Spleen (tissue), 11 donors: ENCODE results near the gene NLGN2. TPM values are rescaled to one million over a fixed set of nuclear protein-coding genes. Genes with fewer than 3 reads are reported as not detected.

Source experiments
- DNase-seq: peaks from one replicate; pipeline ENCODE4 v3.0.0-alpha.2; 2020
- H3K27ac ChIP-seq, 8 donors: fragments of 200-600 bp; sonication (generic) in 7 of 8; 1 replicate in 4 of 8; 2 replicates in 4 of 8; pipeline versions ENCODE4 v1.5.0 to v1.8.0; 2016 to 2021; ENCODE audit warnings: inconsistent platforms in 4 of 8, mild to moderate bottlenecking in 4 of 8, moderate library complexity in 1 of 8
- H3K27me3 ChIP-seq, 7 donors: fragments of 200-600 bp; sonication (generic) in 6 of 7; replicated peaks in 1 of 7; 1 replicate in 4 of 7; 2 replicates in 3 of 7; pipeline versions ENCODE4 v1.5.0 to v1.8.0; 2016 to 2021; ENCODE audit warnings: inconsistent platforms in 3 of 7, mild to moderate bottlenecking in 1 of 7
- H3K36me3 ChIP-seq, 6 donors: fragments of 200-600 bp; sonication (generic) in 5 of 6; 1 replicate in 4 of 6; 2 replicates in 2 of 6; pipeline versions ENCODE4 v1.5.0 to v1.8.0; 2016 to 2021; ENCODE audit warnings: inconsistent platforms in 2 of 6
- H3K4me1 ChIP-seq, 6 donors: fragments of 200-600 bp; sonication (generic) in 5 of 6; 1 replicate in 3 of 6; 2 replicates in 3 of 6; pipeline versions ENCODE4 v1.5.0 to v1.8.0; 2016 to 2021; ENCODE audit warnings: inconsistent platforms in 3 of 6
- H3K4me3 ChIP-seq, 8 donors: fragments of 200-600 bp; sonication (generic) in 7 of 8; 1 replicate in 4 of 8; 2 replicates in 4 of 8; pipeline versions ENCODE4 v1.5.0 to v1.8.0; 2016 to 2021; ENCODE audit warnings: inconsistent platforms in 4 of 8, mild to moderate bottlenecking in 4 of 8, moderate library complexity in 2 of 8
- H3K9me3 ChIP-seq, 8 donors: fragments of 200-600 bp; sonication (generic) in 7 of 8; 1 replicate in 4 of 8; 2 replicates in 4 of 8; pipeline versions ENCODE4 v1.5.0 to v1.8.0; 2016 to 2021; ENCODE audit warnings: inconsistent platforms in 4 of 8
- POLR2A ChIP-seq, 3 donors: fragments of 450-650 bp; IDR thresholded peaks; one replicate each; pipeline ENCODE4 v1.5.1; 2017; ENCODE audit warnings: antibody characterized with exemption in 3 of 3, mild to moderate bottlenecking in 1 of 3
- POLR2AphosphoS5 ChIP-seq, 3 donors: sonication (generic); formaldehyde crosslinking; IDR thresholded peaks; one replicate each; pipeline ENCODE4 v1.5.1; 2017; ENCODE audit warnings: antibody characterized with exemption in 3 of 3
- WGBS, 5 donors: extraction: QIAGEN DNeasy Blood & Tissue Kit in 3 of 5; methylation state at CpG; one replicate each; pipeline versions ENCODE4 v1.1.5 to v1.1.7; 2013 to 2018; 5-methylcytosine and 5-hydroxymethylcytosine counted together
- intact Hi-C: fragments of 100-400 bp; cut with DNase I; formaldehyde crosslinking; loops from one replicate; pipeline ENCODE4 v1.15.0; 2023; ENCODE audit warnings: low total_unique reads
- polyA plus RNA-seq, 3 donors: library from polyadenylated mRNA; stranded (reverse); fragments of 200-250 nt; gene quantifications; one replicate each; pipeline ENCODE4 v1.2.1, GENCODE V29; 2013
- total RNA-seq, 7 donors: library from RNA; depleted of rRNA in 3 of 7; stranded (reverse); fragments of >200 nt in 3 of 7; fragmentation: NEBNext Ultra II Directional in 4 of 7; extraction: Animal tissue kit (Norgen Biotek cat#: 25700) in 4 of 7; gene quantifications; one replicate each; pipeline versions ENCODE4 v1.1.0 to v1.2.1, GENCODE V29; 2016 to 2021
- TF ChIP-seq, protein P1 (sequence below), 11 experiments: fragments of 200-600 bp in 7 of 11; fragments of 450-650 bp in 4 of 11; sonication (generic) in 4 of 11; IDR thresholded peaks in 8 of 11; conservative IDR thresholded peaks in 3 of 11; 1 replicate in 7 of 11; 2 replicates in 4 of 11; pipeline versions ENCODE4 v1.4.0 to v1.8.0; 2016 to 2021; ENCODE audit warnings: antibody characterized with exemption in 11 of 11, inconsistent platforms in 4 of 11, mild to moderate bottlenecking in 1 of 11
- donor health status: healthy with polysubstance abuse.
- donor health status: DM: no; HTN: no; CAD: no; lungs with moderate emphysema.
- donor health status: DM: no; HTN: no; CAD: no.
- donor health status: Bipolar disorder and iron deficiency.
- donor health status: healthy.
- donor health status: DM: no; HTN: no; CAD: no.
- donor health status: DM: yes; HTN: yes; CAD: no.

NLGN2 gene
- total and polyA plus RNA-seq, 10 donors: 2.2 to 23.0 (median 11.4) TPM

DNA sequence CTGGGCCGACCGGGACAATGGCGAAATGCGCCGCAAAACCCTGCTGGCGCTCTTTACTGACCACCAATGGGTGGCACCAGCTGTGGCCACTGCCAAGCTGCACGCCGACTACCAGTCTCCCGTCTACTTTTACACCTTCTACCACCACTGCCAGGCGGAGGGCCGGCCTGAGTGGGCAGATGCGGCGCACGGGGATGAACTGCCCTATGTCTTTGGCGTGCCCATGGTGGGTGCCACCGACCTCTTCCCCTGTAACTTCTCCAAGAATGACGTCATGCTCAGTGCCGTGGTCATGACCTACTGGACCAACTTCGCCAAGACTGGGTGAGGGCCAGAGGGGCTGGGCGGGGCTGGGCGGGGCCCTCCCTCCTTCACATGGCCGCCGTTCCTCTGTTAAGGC is 8.1 kb downstream of the NLGN2 start:
- intact Hi-C loops: no loop called here
- no peak for DNase-seq
- WGBS, 5 donors: 85 to 96% (median 90%) methylated on average over 18 to 23 of the region's 23 CpGs

DNA sequence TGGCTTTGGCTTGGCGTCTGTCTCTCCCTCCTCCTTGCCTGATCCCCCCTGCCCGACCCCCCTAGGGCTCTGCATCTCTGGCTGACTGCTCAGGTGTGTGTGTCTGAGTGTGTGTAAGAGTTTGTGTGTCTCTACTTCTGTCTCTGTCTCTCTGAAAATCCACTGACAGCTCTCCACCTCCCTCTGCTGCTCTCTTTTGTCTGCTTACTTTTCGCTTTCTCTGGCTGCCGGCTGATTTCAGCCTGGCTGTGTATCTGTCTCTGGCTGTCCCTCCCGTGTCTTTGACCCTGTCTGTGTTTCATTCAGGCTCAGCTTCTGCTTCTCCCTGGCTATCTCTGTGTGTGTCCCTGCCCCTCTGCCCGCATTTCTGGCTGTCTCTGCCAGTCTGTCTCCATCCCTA is 8.7 kb downstream of the NLGN2 start:
- peaks cover 0 to 7% (median 0%) of the 10 kb centered on the region in 6 donors for H3K36me3 ChIP-seq
- WGBS, 5 donors: 77 to 88% (median 79%) methylated on average over 6 of the region's 6 CpGs
- intact Hi-C loops: no loop called here
- H3K4me1 ChIP-seq: no peaks in the 10 kb centered on the region
- H3K9me3 ChIP-seq: no peaks in the 10 kb centered on the region
- H3K27ac ChIP-seq: no peak overlapping the region
- no peak for DNase-seq
- no peak overlapping the region for H3K4me3 ChIP-seq
- TF ChIP-seq, protein P1, sequence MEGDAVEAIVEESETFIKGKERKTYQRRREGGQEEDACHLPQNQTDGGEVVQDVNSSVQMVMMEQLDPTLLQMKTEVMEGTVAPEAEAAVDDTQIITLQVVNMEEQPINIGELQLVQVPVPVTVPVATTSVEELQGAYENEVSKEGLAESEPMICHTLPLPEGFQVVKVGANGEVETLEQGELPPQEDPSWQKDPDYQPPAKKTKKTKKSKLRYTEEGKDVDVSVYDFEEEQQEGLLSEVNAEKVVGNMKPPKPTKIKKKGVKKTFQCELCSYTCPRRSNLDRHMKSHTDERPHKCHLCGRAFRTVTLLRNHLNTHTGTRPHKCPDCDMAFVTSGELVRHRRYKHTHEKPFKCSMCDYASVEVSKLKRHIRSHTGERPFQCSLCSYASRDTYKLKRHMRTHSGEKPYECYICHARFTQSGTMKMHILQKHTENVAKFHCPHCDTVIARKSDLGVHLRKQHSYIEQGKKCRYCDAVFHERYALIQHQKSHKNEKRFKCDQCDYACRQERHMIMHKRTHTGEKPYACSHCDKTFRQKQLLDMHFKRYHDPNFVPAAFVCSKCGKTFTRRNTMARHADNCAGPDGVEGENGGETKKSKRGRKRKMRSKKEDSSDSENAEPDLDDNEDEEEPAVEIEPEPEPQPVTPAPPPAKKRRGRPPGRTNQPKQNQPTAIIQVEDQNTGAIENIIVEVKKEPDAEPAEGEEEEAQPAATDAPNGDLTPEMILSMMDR (IDR thresholded peaks at IDR 0.05 in 8 of 11, conservative IDR thresholded peaks at IDR 0.05 in 3 of 11): no peak
- no peak for TF ChIP-seq POLR2A (IDR thresholded peaks at IDR 0.05)
- no peak for TF ChIP-seq POLR2AphosphoS5 (IDR thresholded peaks at IDR 0.05)
- no peaks in the 10 kb centered on the region for H3K27me3 ChIP-seq

More for the DNA sequence above, 8.1 kb downstream of the NLGN2 start:
- peaks cover 0 to 7% (median 0%) of the 10 kb centered on the region in 6 donors for H3K36me3 ChIP-seq
- H3K27ac ChIP-seq: no peak overlapping the region
- H3K4me3 ChIP-seq: no peak overlapping the region
- no peaks in the 10 kb centered on the region for H3K27me3 ChIP-seq
- TF ChIP-seq POLR2AphosphoS5 (IDR thresholded peaks at IDR 0.05) (no peak), POLR2A (IDR thresholded peaks at IDR 0.05) (no peak)
- TF ChIP-seq, protein P1 (IDR thresholded peaks at IDR 0.05 in 8 of 11, conservative IDR thresholded peaks at IDR 0.05 in 3 of 11): no peak
- H3K4me1 ChIP-seq: no peaks in the 10 kb centered on the region
- H3K9me3 ChIP-seq: no peaks in the 10 kb centered on the region

DNA sequence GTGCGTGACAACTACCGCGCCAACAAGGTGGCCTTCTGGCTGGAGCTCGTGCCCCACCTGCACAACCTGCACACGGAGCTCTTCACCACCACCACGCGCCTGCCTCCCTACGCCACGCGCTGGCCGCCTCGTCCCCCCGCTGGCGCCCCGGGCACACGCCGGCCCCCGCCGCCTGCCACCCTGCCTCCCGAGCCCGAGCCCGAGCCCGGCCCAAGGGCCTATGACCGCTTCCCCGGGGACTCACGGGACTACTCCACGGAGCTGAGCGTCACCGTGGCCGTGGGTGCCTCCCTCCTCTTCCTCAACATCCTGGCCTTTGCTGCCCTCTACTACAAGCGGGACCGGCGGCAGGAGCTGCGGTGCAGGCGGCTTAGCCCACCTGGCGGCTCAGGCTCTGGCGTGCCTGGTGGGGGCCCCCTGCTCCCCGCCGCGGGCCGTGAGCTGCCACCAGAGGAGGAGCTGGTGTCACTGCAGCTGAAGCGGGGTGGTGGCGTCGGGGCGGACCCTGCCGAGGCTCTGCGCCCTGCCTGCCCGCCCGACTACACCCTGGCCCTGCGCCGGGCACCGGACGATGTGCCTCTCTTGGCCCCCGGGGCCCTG is 9.5 kb downstream of the NLGN2 start:
- Histone ChIP-seq H3K36me3 (peaks cover 0 to 7% (median 0%) of the 10 kb centered on the region in 6 donors), H3K4me1 (no peaks in the 10 kb centered on the region), H3K27me3 (no peaks in the 10 kb centered on the region), H3K4me3 (no peak overlapping the region), H3K9me3 (no peaks in the 10 kb centered on the region), H3K27ac (no peak overlapping the region)
- intact Hi-C loops: no loop called here
- TF ChIP-seq POLR2AphosphoS5 (IDR thresholded peaks at IDR 0.05): no peak
- TF ChIP-seq, protein P1 (IDR thresholded peaks at IDR 0.05 in 8 of 11, conservative IDR thresholded peaks at IDR 0.05 in 3 of 11): no peak
- no peak for TF ChIP-seq POLR2A (IDR thresholded peaks at IDR 0.05)
- no peak for DNase-seq
- 94 to 97% (median 96%) methylated on average over 40 to 54 of the region's 54 CpGs for WGBS, 5 donors

GRCh38 chr17:7418472-7419152 is 11.0 kb downstream of the NLGN2 start:
- TF ChIP-seq, protein P1 (IDR thresholded peaks at IDR 0.05 in 8 of 11, conservative IDR thresholded peaks at IDR 0.05 in 3 of 11): no peak
- Histone ChIP-seq H3K4me1 (no peaks in the 10 kb centered on the region), H3K27ac (no peak overlapping the region), H3K9me3 (no peaks in the 10 kb centered on the region), H3K4me3 (no peak overlapping the region), H3K36me3 (peaks cover 0 to 7% (median 0%) of the 10 kb centered on the region in 6 donors), H3K27me3 (no peaks in the 10 kb centered on the region)
- intact Hi-C loops: no loop called here
- WGBS, 5 donors: 71 to 83% (median 76%) methylated on average over 9 to 18 of the region's 18 CpGs
- no peak for DNase-seq
